GM21717 (cell line): ENCODE data around the gene YPEL4.

ENCODE experiments used
- ATAC-seq: cut with Tn5 transposase; IDR thresholded peaks from one replicate; pipeline ENCODE4 v1.9.1; 2021; ENCODE audit warnings: mild to moderate bottlenecking, moderate library complexity; ENCODE audit not compliant: unreplicated experiment

YPEL4 gene

GRCh38 chr11:57634311-57634710, 15.4 kb downstream of the YPEL4 start:
- ATAC-seq: no peak

- no peak for ATAC-seq
Measured at GRCh38 chr11:57633394-57634070, 16.2 kb downstream of the YPEL4 start.

- ATAC-seq: no peak
Measured at GRCh38 chr11:57632116-57632515, 17.6 kb downstream of the YPEL4 start.

GRCh38 chr11:57630171-57630570, 19.5 kb downstream of the YPEL4 start:
- ATAC-seq: no peak

- no peak for ATAC-seq
Measured at GRCh38 chr11:57626895-57627294, 22.8 kb downstream of the YPEL4 start.

- no peak for ATAC-seq
Measured at GRCh38 chr11:57624864-57625263, 24.8 kb downstream of the YPEL4 start.

GRCh38 chr11:57622263-57622662, 27.4 kb downstream of the YPEL4 start:
- ATAC-seq: no peak

- no peak for ATAC-seq
Measured at GRCh38 chr11:57620467-57620866, 29.2 kb downstream of the YPEL4 start.

- no peak for ATAC-seq
Measured at GRCh38 chr11:57619331-57619730, 30.4 kb downstream of the YPEL4 start.

GRCh38 chr11:57618438-57618837, 31.3 kb downstream of the YPEL4 start:
- ATAC-seq: no peak

- no peak for ATAC-seq
Measured at GRCh38 chr11:57616595-57616994, 33.1 kb downstream of the YPEL4 start.

- no peak for ATAC-seq
Measured at GRCh38 chr11:57615308-57615707, 34.4 kb downstream of the YPEL4 start.

GRCh38 chr11:57614234-57614772, 35.4 kb downstream of the YPEL4 start:
- no peak for ATAC-seq

- no peak for ATAC-seq
Measured at GRCh38 chr11:57610170-57610569, 39.5 kb downstream of the YPEL4 start.

- ATAC-seq: no peak
Measured at GRCh38 chr11:57605028-57605420, 44.7 kb downstream of the YPEL4 start.

- ATAC-seq: no peak
Measured at GRCh38 chr11:57604296-57605027, 45.2 kb downstream of the YPEL4 start.

GRCh38 chr11:57601297-57601696, 48.4 kb downstream of the YPEL4 start:
- ATAC-seq: no peak

GRCh38 chr11:57599381-57599780, 50.3 kb downstream of the YPEL4 start:
- no peak for ATAC-seq

GRCh38 chr11:57598831-57599155, 50.9 kb downstream of the YPEL4 start:
- ATAC-seq: no peak

- ATAC-seq: no peak
Measured at GRCh38 chr11:57597916-57598830, 51.5 kb downstream of the YPEL4 start.

- no peak for ATAC-seq
Measured at GRCh38 chr11:57597461-57597915, 52.2 kb downstream of the YPEL4 start, which contains the start of gene SERPING1. TSS of gene SERPING1 (plus strand) at chr11:57597685. CDS start at chr11:57598271, 586 bp downstream.
